Epithelial cell of esophagus (primary cell): ENCODE data around the gene CYBC1.

Experiments used
- DNase-seq: peaks from one replicate; pipeline ENCODE4 v3.0.0; 2010; ENCODE audit warnings: low read depth
- H3K4me3 ChIP-seq: 2 replicates; pipeline ENCODE4 v1.5.1; 2011; ENCODE audit warnings: mild to moderate bottlenecking, low read length, control low read depth
- TF ChIP-seq, protein P1 (sequence below): IDR thresholded peaks from 2 replicates; pipeline ENCODE4 v1.5.1; 2011; ENCODE audit warnings: low read depth, mild to moderate bottlenecking, low read length, control low read depth, inconsistent platforms; ENCODE audit not compliant: insufficient read depth; ENCODE audit errors: missing control alignments

Gene CYBC1

DNA sequence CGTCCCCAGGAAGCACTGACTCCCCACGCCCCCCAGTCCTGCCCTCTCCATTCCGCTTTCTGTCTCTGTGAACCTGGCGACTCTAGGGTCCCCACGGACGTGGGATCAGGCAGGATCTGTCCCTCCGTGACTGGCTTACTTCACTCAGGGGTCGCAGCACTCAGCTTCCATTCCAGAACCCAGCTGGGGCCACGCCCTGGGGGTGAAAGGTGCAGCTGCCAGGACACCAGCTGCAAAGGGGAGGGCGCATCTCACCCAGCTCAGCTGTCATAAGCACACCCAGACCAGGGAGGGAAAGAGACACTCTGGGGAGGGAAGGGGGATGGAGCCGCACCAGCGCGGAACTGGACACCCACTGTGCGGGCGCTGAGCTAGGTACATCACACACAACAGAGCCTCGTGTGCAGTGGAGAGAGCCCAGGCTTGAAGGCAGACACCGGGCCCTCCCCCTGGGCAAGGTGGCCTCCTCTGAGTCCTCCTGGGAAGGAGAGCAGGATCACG, 50.9 kb downstream of the CYBC1 start:
- TF ChIP-seq, protein P1, sequence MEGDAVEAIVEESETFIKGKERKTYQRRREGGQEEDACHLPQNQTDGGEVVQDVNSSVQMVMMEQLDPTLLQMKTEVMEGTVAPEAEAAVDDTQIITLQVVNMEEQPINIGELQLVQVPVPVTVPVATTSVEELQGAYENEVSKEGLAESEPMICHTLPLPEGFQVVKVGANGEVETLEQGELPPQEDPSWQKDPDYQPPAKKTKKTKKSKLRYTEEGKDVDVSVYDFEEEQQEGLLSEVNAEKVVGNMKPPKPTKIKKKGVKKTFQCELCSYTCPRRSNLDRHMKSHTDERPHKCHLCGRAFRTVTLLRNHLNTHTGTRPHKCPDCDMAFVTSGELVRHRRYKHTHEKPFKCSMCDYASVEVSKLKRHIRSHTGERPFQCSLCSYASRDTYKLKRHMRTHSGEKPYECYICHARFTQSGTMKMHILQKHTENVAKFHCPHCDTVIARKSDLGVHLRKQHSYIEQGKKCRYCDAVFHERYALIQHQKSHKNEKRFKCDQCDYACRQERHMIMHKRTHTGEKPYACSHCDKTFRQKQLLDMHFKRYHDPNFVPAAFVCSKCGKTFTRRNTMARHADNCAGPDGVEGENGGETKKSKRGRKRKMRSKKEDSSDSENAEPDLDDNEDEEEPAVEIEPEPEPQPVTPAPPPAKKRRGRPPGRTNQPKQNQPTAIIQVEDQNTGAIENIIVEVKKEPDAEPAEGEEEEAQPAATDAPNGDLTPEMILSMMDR: no peak
- no peak for DNase-seq

DNA sequence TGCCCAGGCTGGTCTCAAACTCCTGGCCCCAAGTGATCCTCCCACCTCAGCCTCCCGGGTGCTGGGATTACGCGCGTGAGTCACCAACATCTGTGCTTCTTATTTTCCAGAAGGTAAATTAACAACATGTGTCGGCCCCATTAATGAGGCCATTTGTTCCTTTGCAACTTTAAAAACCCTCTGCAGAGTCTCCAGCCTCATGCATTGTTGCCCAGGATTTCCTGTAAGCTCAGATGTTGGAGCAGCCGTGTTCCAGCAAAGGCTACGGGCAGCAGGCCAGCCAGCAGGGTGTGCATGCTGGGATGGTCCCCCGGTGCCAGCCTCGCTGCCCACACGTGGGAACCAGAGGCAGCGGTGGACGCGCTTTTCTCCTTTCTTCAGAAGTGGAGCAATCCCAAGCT, 51.5 kb downstream of the CYBC1 start:
- TF ChIP-seq, protein P1: no peak
- H3K4me3 ChIP-seq: no peak overlapping the region
- no peak for DNase-seq

More for the DNA sequence above, 50.9 kb downstream of the CYBC1 start:
- no peak overlapping the region for H3K4me3 ChIP-seq

DNA sequence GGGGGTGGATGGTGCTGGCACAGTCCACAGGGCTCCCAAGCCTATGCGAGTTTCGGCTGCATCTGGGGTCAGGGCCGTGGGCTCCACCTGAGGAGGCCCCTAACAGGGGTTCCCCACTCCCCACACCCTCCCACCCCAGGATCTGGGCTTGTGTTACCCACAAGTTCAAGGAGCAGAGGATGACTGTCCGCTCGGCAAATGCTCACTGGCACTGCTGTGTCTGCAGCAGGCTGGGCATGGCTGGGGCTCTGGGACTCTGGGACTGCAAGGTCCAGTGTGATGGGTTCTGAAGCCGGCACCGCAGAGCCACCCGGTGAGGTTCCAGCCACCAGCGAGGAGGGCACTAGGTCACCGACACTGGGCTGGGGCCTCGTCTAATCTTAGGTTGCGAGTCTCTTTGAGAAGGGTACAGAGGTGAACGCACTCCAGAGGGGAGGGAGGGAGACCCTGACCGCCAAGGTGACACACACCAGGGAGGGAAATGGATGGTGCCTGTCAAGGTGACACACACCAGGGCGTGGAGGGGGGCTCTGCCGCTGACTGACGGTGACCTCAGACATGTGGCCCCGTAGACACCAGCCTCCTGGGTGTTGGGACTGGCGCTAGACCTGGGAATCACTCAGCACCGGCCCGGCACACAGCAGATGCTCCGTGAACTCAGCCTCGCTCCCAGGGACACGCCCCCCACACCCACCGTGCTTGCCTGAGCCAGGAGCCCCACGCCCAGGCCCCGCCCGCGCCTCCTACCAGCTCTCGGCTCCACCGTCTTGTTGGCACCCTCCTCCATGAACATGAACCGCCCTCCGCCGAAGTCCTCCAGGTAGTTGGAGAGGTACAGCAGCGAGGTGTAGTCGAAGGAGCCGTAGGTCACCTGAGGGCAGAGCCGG, 52.9 kb downstream of the CYBC1 start:
- DNase-seq: no peak
- TF ChIP-seq, protein P1: no peak
- H3K4me3 ChIP-seq: no peak overlapping the region

DNA sequence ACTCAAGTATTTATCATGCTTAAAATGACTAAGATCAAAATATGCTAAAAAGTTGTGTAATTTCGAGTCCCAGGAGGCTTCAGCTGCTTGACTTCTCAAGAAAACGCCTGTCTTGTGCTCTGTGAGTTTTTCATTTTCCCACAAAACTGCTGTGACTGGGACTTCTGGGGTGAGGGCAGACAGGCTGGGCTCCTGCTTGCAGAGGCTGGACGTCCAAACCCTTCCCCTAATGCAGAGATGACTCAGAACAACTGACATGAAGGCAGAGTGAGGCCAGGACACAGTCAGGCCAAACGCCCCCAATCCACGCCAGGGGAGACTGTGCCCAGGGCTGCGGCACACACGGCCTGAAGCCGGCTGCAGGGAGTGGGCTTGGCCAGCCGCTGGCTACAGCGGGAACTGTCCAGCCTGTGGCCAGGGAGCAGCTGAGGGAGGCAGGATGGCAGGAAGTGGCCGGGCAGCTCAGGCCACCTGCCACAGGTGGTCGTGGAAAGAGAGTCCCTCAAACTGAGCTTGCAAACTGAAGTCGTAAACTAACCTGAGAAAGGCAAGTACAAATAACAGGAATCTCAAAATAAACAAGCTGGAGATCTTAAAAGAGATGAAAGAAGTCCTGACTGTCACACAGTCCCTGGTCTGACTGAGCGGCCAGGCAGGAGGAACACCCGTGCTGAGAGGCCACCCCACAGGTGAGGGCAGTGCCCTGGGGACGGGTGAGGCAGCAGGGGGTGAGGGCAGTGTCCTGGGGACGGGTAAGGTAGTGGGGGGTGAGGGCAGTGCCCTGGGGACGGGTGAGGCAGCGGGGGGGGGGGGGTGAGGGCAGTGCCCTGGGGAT, 53.7 kb downstream of the CYBC1 start:
- no peak overlapping the region for H3K4me3 ChIP-seq
- DNase-seq: peak; percentile 28
- TF ChIP-seq, protein P1: no peak

DNA sequence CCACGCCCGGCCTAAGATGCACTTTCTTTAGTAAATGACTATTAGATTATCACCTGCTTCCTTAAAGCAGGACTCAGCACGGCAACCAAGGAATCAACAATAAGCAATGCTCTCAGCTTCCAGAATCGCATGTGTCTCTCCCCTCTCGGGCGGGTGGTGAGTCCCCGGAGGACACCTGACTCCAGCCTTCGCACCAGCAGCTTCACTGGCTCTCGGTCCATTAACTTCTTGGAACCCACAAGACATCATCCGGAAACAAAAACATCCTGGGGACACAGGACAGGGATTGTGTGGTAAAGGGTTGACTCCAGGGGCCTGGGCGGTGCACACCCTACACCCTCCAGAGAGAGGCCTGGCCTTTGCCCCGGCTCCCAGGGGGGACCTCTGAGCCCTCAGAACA, 56.3 kb downstream of the CYBC1 start:
- no peak overlapping the region for H3K4me3 ChIP-seq
- TF ChIP-seq, protein P1: no peak
- DNase-seq: no peak

DNA sequence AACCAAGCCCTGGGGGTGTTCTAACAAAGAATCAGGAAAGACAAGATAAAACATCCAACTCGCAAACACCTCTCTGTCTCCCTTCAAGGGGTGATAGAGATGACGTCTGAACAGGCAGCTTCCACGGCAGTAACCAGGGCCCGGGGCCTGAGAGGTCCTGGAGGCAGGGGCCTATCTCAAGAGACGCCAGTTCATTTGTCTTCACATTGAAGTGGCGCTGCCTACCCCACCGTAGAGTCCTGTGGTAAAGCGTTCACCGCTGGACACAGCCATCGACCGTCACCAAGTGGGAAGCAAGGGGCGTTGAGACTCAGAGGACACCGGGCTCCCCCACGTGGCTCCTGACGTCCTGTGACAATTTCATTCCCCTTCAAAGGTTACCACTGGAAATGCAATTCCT, 57.6 kb downstream of the CYBC1 start:
- no peak for DNase-seq
- TF ChIP-seq, protein P1: no peak
- no peak overlapping the region for H3K4me3 ChIP-seq
